HepG2 (cell line): ENCODE results near the gene GPR55. TPM values are rescaled to one million over a fixed set of nuclear protein-coding genes. Genes with fewer than 3 reads are reported as not detected.

ENCODE experiments used
- ATAC-seq: fragments of 200-7000 bp; cut with Tn5 transposase; 3 replicates; pipeline ENCODE4 v1.9.1; 2020; ENCODE audit warnings: mild to moderate bottlenecking, moderate library complexity
- BruUV-seq: library from RNA; stranded (reverse); fragments of 400-500 nt; replicated peaks from 2 replicates; lab custom pipeline; 2021; lab: Mats Ljungman, UMichigan
- CTCF ChIA-PET: fragments of 300-600 bp; formaldehyde crosslinking; extraction: SDS; loops from one replicate; lab custom pipeline; 2021; ENCODE audit warnings: low total read pairs, inconsistent platforms, low intra/inter-chr PET ratio; lab: Yijun Ruan, JAX
- POLR2A ChIA-PET: fragments of 350-600 bp; sonication (Branson Sonifier 250); formaldehyde crosslinking; loops from one replicate; lab custom pipeline; 2020; ENCODE audit warnings: antibody characterized with exemption, inconsistent platforms; lab: Yijun Ruan, JAX
- DNase-seq: peaks from one replicate; pipeline ENCODE4 v3.0.0-alpha.2; 2015; ENCODE audit warnings: low spot score
- FAIRE-seq: peaks from 3 replicates; lab custom pipeline; 2011; peaks lifted over from hg19 to GRCh38; lab: Jason Lieb, UNC
- H2AFZ ChIP-seq: one replicate; pipeline ENCODE4 v1.6.1; 2011; ENCODE audit warnings: low read length, inconsistent platforms
- H3K27ac ChIP-seq: fragments of 300-600 bp; 3 replicates; pipeline ENCODE4 v1.8.0; 2011; ENCODE audit warnings: mixed run types, mild to moderate bottlenecking, mixed read lengths, low read length, inconsistent platforms; ENCODE audit not compliant: insufficient read depth; ENCODE audit errors: extremely low read length
- H3K27me3 ChIP-seq, 2 experiments: fragments of 200-600 bp in 1 of 2; 2 replicates in 1 of 2; 3 replicates in 1 of 2; pipeline versions ENCODE4 v1.6.0 to v1.8.0; 2011; ENCODE audit warnings: low read length in 2 of 2, mild to moderate bottlenecking in 2 of 2, moderate library complexity in 2 of 2, inconsistent platforms in 1 of 2; ENCODE audit not compliant: insufficient read depth in 2 of 2, control insufficient read depth in 1 of 2
- H3K36me3 ChIP-seq, 2 experiments: fragments of 200-600 bp in 1 of 2; replicated peaks in 1 of 2; 2 replicates in 1 of 2; 3 replicates in 1 of 2; pipeline versions ENCODE4 v1.5.1 to v1.8.0; 2011; ENCODE audit warnings: low read length in 2 of 2, inconsistent platforms in 1 of 2; ENCODE audit not compliant: insufficient read depth in 2 of 2, control insufficient read depth in 1 of 2
- H3K4me1 ChIP-seq: 2 replicates; pipeline ENCODE4 v1.5.1; 2012; ENCODE audit warnings: low read length, inconsistent platforms; ENCODE audit not compliant: insufficient read depth
- H3K4me2 ChIP-seq: 2 replicates; pipeline ENCODE4 v1.6.0; 2011; ENCODE audit warnings: low read depth, low read length, inconsistent platforms
- H3K4me3 ChIP-seq, 3 experiments: fragments of 200-600 bp in 1 of 3; sonication (generic), shearing (Covaris generic) in 1 of 3; replicated peaks in 1 of 3; 2 replicates each; pipeline ENCODE4 v1.5.1; 2011 to 2016; ENCODE audit warnings: low read length in 3 of 3, inconsistent platforms in 2 of 3, low read depth in 2 of 3, mild to moderate bottlenecking in 2 of 3, control low read depth in 1 of 3, mixed read lengths in 1 of 3; ENCODE audit not compliant: insufficient read depth in 1 of 3
- H3K79me2 ChIP-seq: one replicate; pipeline ENCODE4 v1.6.1; 2011; ENCODE audit warnings: low read length, inconsistent platforms; ENCODE audit not compliant: insufficient read depth
- H3K9ac ChIP-seq: 2 replicates; pipeline ENCODE4 v1.6.0; 2011; ENCODE audit warnings: mild to moderate bottlenecking, low read depth, low read length, inconsistent platforms; ENCODE audit not compliant: insufficient read depth
- H3K9me3 ChIP-seq: 2 replicates; pipeline ENCODE4 v1.5.1; 2012; ENCODE audit warnings: mild to moderate bottlenecking, low read length
- H4K20me1 ChIP-seq: 2 replicates; pipeline ENCODE4 v1.6.0; 2011; ENCODE audit warnings: inconsistent platforms, mild to moderate bottlenecking, low read length, moderate library complexity; ENCODE audit not compliant: insufficient read depth
- DMAP1 ChIP-seq: IDR thresholded peaks from 2 replicates; pipeline ENCODE4 v1.6.1; 2016
- MYNN ChIP-seq: sonication (generic); formaldehyde crosslinking; IDR thresholded peaks from 2 replicates; pipeline ENCODE4 v1.4.0; 2020; ENCODE audit warnings: mild to moderate bottlenecking, low read depth, missing genetic modification reagents
- PAF1 ChIP-seq: IDR thresholded peaks from 2 replicates; pipeline ENCODE4 v1.6.1; 2016; ENCODE audit warnings: missing genetic modification reagents, missing compliant biosample characterization
- ZBTB8A ChIP-seq: sonication (generic); formaldehyde crosslinking; IDR thresholded peaks from 2 replicates; pipeline ENCODE4 v1.4.0; 2020; ENCODE audit warnings: mild to moderate bottlenecking, low read depth, missing genetic modification reagents, borderline replicate concordance
- ZFP36L1 ChIP-seq: sonication (generic); formaldehyde crosslinking; IDR thresholded peaks from 2 replicates; pipeline ENCODE4 v1.8.0; 2022; ENCODE audit warnings: mild to moderate bottlenecking, missing genetic modification reagents, moderate library complexity
- ZNF329 ChIP-seq: sonication (generic); formaldehyde crosslinking; IDR thresholded peaks from 2 replicates; pipeline ENCODE4 v1.9.0; 2021; ENCODE audit warnings: low read depth, mild to moderate bottlenecking, missing genetic modification reagents
- ZNF501 ChIP-seq: sonication (generic); formaldehyde crosslinking; IDR thresholded peaks from 2 replicates; pipeline ENCODE4 v1.5.1; 2020; ENCODE audit warnings: mild to moderate bottlenecking, moderate library complexity, missing genetic modification reagents
- ZNF792 ChIP-seq: IDR thresholded peaks from 2 replicates; pipeline ENCODE4 v1.6.1; 2016
- WGBS: methylation state at CpG from one replicate; pipeline ENCODE4 v1.1.6; 2017; ENCODE audit warnings: low lambda C conversion rate; 5-methylcytosine and 5-hydroxymethylcytosine counted together
- in situ Hi-C: cut with HindIII; loops from 2 replicates; pipeline ENCODE4 v1.10.0; 2017; ENCODE audit warnings: low pct_unique_long_range_greater_than_20kb; ENCODE audit not compliant: extremely low pct_ligation_motif_present
- intact Hi-C: fragments of 100-400 bp; cut with micrococcal nuclease; formaldehyde crosslinking; loops from one replicate; pipeline ENCODE4 v1.10.0; 2022; ENCODE audit not compliant: unreplicated experiment
- polyA plus RNA-seq, 8 experiments: library from polyadenylated mRNA; depleted of rRNA in 3 of 8; stranded (reverse) in 7 of 8; unstranded in 1 of 8; fragments of >200 nt; fragmentation: Illumina TruSeq in 4 of 8; extraction: Trizol in 4 of 8; gene quantifications; 2 replicates each; pipeline versions ENCODE4 v1.2.1 to v1.2.3, GENCODE V29; 2011 to 2016; ENCODE audit warnings: low read depth in 4 of 8, missing spikeins in 1 of 8, mixed read lengths in 1 of 8; ENCODE audit not compliant: insufficient read depth in 1 of 8
- total RNA-seq, 5 experiments: library from RNA; depleted of rRNA; stranded (reverse); fragments of >200 nt; fragmentation: Illumina TruSeq; extraction: Trizol; gene quantifications; 2 replicates each; pipeline ENCODE4 v1.2.3, GENCODE V29; 2016; ENCODE audit warnings: low read depth in 1 of 5
- TF ChIP-seq, protein P1 (sequence below): sonication (generic); formaldehyde crosslinking; conservative IDR thresholded peaks from 2 replicates; pipeline ENCODE4 v1.8.0; 2022; ENCODE audit warnings: missing genetic modification reagents
- TF ChIP-seq, protein P2 (sequence below): sonication (generic); formaldehyde crosslinking; IDR thresholded peaks from 2 replicates; pipeline ENCODE4 v1.8.0; 2022; ENCODE audit warnings: missing genetic modification reagents, mild to moderate bottlenecking, borderline replicate concordance
- TF ChIP-seq, protein P3 (sequence below): sonication (generic); formaldehyde crosslinking; IDR thresholded peaks from 2 replicates; pipeline ENCODE4 v1.4.0; 2020; ENCODE audit warnings: missing genetic modification reagents
- TF ChIP-seq, protein P4 (sequence below): IDR thresholded peaks from 2 replicates; pipeline ENCODE4 v1.6.1; 2016; ENCODE audit warnings: missing genetic modification reagents, missing compliant biosample characterization
- TF ChIP-seq, protein P5 (sequence below), 2 experiments: sonication (generic) in 1 of 2; formaldehyde crosslinking in 1 of 2; IDR thresholded peaks; 2 replicates each; pipeline versions ENCODE4 v1.4.0 to v1.6.1; 2018 to 2020; ENCODE audit warnings: missing genetic modification reagents in 2 of 2, borderline replicate concordance in 1 of 2, low read depth in 1 of 2, mild to moderate bottlenecking in 1 of 2, missing biosample characterization in 1 of 2
- TF ChIP-seq, protein P6 (sequence below): sonication (generic); formaldehyde crosslinking; IDR thresholded peaks from 2 replicates; pipeline ENCODE4 v1.4.0; 2020; ENCODE audit warnings: missing genetic modification reagents

The GPR55 gene
- total and polyA plus RNA-seq, 2 of the 13 experiments (the other 11 are each of a cell fraction or from before 2014, with no cell fraction given), result not detected

DNA sequence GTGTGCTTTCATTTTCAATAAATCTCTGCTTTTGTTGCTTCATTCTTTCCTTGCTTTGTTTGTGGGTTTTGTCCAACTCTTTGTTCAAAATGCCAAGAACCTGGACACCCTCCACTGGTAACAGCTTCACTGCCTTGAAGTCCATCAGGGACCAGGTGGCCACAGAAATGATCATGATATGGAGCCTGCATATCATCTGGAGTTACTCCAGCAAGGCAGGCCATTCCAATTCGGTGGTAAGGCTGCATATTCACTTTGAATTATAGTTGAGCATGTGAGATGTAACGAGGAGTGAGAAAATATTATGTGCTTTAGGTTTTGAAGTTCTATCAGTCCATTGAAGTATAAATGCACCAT lies 44.6 kb upstream of the GPR55 start (continued):
- TF ChIP-seq ZNF501 (CRISPR knock-in tag), result no peak
- TF ChIP-seq, protein P1, sequence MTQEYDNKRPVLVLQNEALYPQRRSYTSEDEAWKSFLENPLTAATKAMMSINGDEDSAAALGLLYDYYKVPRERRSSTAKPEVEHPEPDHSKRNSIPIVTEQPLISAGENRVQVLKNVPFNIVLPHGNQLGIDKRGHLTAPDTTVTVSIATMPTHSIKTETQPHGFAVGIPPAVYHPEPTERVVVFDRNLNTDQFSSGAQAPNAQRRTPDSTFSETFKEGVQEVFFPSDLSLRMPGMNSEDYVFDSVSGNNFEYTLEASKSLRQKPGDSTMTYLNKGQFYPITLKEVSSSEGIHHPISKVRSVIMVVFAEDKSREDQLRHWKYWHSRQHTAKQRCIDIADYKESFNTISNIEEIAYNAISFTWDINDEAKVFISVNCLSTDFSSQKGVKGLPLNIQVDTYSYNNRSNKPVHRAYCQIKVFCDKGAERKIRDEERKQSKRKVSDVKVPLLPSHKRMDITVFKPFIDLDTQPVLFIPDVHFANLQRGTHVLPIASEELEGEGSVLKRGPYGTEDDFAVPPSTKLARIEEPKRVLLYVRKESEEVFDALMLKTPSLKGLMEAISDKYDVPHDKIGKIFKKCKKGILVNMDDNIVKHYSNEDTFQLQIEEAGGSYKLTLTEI (CRISPR knock-in tag), result no peak
- no peak for TF ChIP-seq PAF1
- TF ChIP-seq, protein P2, sequence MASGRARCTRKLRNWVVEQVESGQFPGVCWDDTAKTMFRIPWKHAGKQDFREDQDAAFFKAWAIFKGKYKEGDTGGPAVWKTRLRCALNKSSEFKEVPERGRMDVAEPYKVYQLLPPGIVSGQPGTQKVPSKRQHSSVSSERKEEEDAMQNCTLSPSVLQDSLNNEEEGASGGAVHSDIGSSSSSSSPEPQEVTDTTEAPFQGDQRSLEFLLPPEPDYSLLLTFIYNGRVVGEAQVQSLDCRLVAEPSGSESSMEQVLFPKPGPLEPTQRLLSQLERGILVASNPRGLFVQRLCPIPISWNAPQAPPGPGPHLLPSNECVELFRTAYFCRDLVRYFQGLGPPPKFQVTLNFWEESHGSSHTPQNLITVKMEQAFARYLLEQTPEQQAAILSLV, result no peak
- TF ChIP-seq ZNF329 (CRISPR knock-in tag), result no peak

DNA sequence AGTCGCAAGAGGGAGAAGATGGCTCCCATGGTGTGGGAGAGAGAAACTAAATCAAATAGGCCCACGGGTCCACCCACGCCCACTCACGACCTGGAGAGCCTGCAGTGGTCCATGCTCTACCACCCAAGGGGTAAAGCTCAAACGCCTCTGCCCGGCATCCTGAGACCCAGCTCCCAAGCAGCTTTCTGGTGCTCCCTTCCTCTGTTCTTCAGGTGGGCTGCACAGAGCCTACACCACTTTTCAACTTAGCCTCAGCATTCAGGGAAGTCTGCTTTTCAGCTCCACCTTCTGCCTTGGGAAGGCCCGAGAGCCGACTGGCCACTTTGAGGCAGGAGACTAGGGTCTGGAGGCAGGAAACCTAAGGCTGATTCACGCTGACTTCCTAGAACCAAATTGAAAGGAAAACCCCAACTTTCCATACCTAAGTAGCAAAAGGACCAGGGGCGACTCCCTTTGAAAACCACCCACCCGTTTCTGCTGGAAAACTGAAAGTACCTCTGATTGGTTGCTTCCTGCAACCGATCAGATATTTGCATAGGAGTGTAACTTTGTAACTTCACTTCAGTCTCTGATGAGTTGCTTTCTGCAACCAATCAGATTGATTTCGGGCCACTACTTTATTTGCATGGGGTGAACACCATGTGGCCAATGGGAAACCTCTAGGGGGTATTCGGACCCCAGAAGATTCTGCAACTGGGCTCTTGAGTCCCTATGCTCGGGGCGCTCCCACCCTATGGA lies 44.0 kb upstream of the GPR55 start:
- BruUV-seq, result no TSS peak
- H3K9ac ChIP-seq, result peak overlapping the region; percentile 54
- H3K79me2 ChIP-seq, result no peaks in the 10 kb centered on the region
- H4K20me1 ChIP-seq, result no peaks in the 10 kb centered on the region
- peak; percentile 59 for DNase-seq
- WGBS, result 8% methylated on average over 16 of the region's 16 CpGs
- ChIA-PET POLR2A (no interaction called here), CTCF (no interaction called here)
- H2AFZ ChIP-seq, result peak overlapping the region; percentile 95
- H3K27me3 ChIP-seq, result no peaks in the 10 kb centered on the region; a peak in 1 of 5 replicates
- H3K36me3 ChIP-seq, result no peaks in the 10 kb centered on the region
- in situ Hi-C loops, result no loop called here
- peak overlapping the region; percentile 71 to 77 (median 72) for H3K4me3 ChIP-seq
- intact Hi-C loops, result no loop called here
- H3K27ac ChIP-seq, result no peak overlapping the region
- H3K9me3 ChIP-seq, result no peaks in the 10 kb centered on the region
- H3K4me1 ChIP-seq, result peaks cover 18% of the 10 kb centered on the region
- peak overlapping the region; percentile 99 for H3K4me2 ChIP-seq
- FAIRE-seq, result peak; percentile 64
- ATAC-seq, result peak; percentile 81
- TF ChIP-seq MYNN (CRISPR knock-in tag), result 0 out of 2 replicates have a peak, but pooled peaks have one; percentile 31
- TF ChIP-seq, protein P3, sequence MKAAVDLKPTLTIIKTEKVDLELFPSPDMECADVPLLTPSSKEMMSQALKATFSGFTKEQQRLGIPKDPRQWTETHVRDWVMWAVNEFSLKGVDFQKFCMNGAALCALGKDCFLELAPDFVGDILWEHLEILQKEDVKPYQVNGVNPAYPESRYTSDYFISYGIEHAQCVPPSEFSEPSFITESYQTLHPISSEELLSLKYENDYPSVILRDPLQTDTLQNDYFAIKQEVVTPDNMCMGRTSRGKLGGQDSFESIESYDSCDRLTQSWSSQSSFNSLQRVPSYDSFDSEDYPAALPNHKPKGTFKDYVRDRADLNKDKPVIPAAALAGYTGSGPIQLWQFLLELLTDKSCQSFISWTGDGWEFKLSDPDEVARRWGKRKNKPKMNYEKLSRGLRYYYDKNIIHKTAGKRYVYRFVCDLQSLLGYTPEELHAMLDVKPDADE (CRISPR knock-in tag), result no peak
- TF ChIP-seq ZBTB8A (CRISPR knock-in tag), result no peak
- TF ChIP-seq, protein P4, sequence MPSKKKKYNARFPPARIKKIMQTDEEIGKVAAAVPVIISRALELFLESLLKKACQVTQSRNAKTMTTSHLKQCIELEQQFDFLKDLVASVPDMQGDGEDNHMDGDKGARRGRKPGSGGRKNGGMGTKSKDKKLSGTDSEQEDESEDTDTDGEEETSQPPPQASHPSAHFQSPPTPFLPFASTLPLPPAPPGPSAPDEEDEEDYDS, result no peak
- TF ChIP-seq, protein P5, sequence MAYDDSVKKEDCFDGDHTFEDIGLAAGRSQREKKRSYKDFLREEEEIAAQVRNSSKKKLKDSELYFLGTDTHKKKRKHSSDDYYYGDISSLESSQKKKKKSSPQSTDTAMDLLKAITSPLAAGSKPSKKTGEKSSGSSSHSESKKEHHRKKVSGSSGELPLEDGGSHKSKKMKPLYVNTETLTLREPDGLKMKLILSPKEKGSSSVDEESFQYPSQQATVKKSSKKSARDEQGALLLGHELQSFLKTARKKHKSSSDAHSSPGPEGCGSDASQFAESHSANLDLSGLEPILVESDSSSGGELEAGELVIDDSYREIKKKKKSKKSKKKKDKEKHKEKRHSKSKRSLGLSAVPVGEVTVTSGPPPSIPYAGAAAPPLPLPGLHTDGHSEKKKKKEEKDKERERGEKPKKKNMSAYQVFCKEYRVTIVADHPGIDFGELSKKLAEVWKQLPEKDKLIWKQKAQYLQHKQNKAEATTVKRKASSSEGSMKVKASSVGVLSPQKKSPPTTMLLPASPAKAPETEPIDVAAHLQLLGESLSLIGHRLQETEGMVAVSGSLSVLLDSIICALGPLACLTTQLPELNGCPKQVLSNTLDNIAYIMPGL (CRISPR knock-in tag; IDR thresholded peaks at IDR 0.05; ENCODE audit: borderline replicate concordance in 1 of 2, low read depth in 1 of 2), result no peak
- TF ChIP-seq DMAP1 (CRISPR knock-in tag), result peak; percentile 58; the same call in 1 of the 2 replicates
- TF ChIP-seq, protein P6, sequence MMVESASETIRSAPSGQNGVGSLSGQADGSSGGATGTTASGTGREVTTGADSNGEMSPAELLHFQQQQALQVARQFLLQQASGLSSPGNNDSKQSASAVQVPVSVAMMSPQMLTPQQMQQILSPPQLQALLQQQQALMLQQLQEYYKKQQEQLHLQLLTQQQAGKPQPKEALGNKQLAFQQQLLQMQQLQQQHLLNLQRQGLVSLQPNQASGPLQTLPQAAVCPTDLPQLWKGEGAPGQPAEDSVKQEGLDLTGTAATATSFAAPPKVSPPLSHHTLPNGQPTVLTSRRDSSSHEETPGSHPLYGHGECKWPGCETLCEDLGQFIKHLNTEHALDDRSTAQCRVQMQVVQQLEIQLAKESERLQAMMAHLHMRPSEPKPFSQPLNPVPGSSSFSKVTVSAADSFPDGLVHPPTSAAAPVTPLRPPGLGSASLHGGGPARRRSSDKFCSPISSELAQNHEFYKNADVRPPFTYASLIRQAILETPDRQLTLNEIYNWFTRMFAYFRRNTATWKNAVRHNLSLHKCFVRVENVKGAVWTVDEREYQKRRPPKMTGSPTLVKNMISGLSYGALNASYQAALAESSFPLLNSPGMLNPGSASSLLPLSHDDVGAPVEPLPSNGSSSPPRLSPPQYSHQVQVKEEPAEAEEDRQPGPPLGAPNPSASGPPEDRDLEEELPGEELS, result 0 out of 2 replicates have a peak, but pooled peaks have one; percentile 23
- TF ChIP-seq ZFP36L1, result no peak
- no peak for TF ChIP-seq ZNF792
